Peyer's patch (tissue), 4 donors: ENCODE measurements around the gene TNFRSF13B.

Source experiments
- CTCF ChIP-seq, 6 experiments: fragments of 450-650 bp in 4 of 6; fragments of 200-600 bp in 2 of 6; sonication (generic) in 1 of 6; IDR thresholded peaks; one replicate each; pipeline ENCODE4 v1.5.1; 2017 to 2019; ENCODE audit warnings: antibody characterized with exemption in 6 of 6, mild to moderate bottlenecking in 3 of 6, moderate library complexity in 1 of 6
- POLR2A ChIP-seq, 2 donors: fragments of 450-650 bp; IDR thresholded peaks; one replicate each; pipeline ENCODE4 v1.5.1; 2017; ENCODE audit warnings: antibody characterized with exemption in 2 of 2, mild to moderate bottlenecking in 2 of 2, moderate library complexity in 2 of 2

GRCh38 chr17:16977932-16978331 lies 6.0 kb upstream of the TNFRSF13B start:
- TF ChIP-seq CTCF (IDR thresholded peaks at IDR 0.05): no peak
- TF ChIP-seq POLR2A (IDR thresholded peaks at IDR 0.05): no peak
